Esophagus squamous epithelium (tissue), 5 donors: Measurements from ENCODE around the gene NMB. TPM values are rescaled to one million over a fixed set of nuclear protein-coding genes. Genes with fewer than 3 reads are reported as not detected.
"Not testable (repeated sequence)": the region's sequence is repeated elsewhere in the genome, so short reads cannot be mapped to it uniquely, and the experiment has no call there.

Experiments used
- DNase-seq: peaks from one replicate; lab custom pipeline; 2025; lab: John Stamatoyannopoulos, UW
- H3K27ac ChIP-seq, 4 donors: fragments of 200-600 bp; sonication (generic); one replicate each; pipeline ENCODE4 v1.5.1; 2016 to 2019; ENCODE audit warnings: mild to moderate bottlenecking in 1 of 4
- H3K27me3 ChIP-seq, 4 donors: fragments of 200-600 bp; sonication (generic); 1 replicate in 3 of 4; 2 replicates in 1 of 4; pipeline versions ENCODE4 v1.5.1 to v1.6.0; 2017 to 2021; ENCODE audit warnings: antibody characterized with exemption in 1 of 4
- H3K36me3 ChIP-seq, 3 donors: fragments of 200-600 bp; sonication (generic); one replicate each; pipeline ENCODE4 v1.5.1; 2016 to 2019
- H3K4me1 ChIP-seq, 3 donors: fragments of 200-600 bp; sonication (generic); one replicate each; pipeline ENCODE4 v1.5.1; 2017 to 2019
- H3K4me3 ChIP-seq, 4 donors: fragments of 200-600 bp; sonication (generic); 1 replicate in 3 of 4; 2 replicates in 1 of 4; pipeline ENCODE4 v1.5.1; 2016 to 2019; ENCODE audit warnings: mild to moderate bottlenecking in 2 of 4, moderate library complexity in 1 of 4
- H3K9me3 ChIP-seq, 3 donors: fragments of 200-600 bp; sonication (generic); one replicate each; pipeline ENCODE4 v1.5.1; 2016 to 2019
- POLR2A ChIP-seq, 4 donors: fragments of 450-650 bp; IDR thresholded peaks; one replicate each; pipeline ENCODE4 v1.6.1; 2017; ENCODE audit warnings: antibody characterized with exemption in 4 of 4, mild to moderate bottlenecking in 4 of 4, moderate library complexity in 3 of 4
- WGBS, 2 donors: methylation state at CpG; one replicate each; pipeline ENCODE4 v1.1.5; 2018; 5-methylcytosine and 5-hydroxymethylcytosine counted together
- intact Hi-C: fragments of 100-400 bp; cut with DNase I; formaldehyde crosslinking; loops from one replicate; pipeline ENCODE4 v1.15.0; 2022
- total RNA-seq, 4 donors: library from RNA; depleted of rRNA; stranded (reverse); fragments of >200 nt; gene quantifications; one replicate each; pipeline ENCODE4 v1.1.0, GENCODE V29; 2016
- TF ChIP-seq, protein P1 (sequence below), 6 experiments: fragments of 450-650 bp in 4 of 6; fragments of 200-600 bp in 2 of 6; sonication (generic) in 2 of 6; IDR thresholded peaks; one replicate each; pipeline ENCODE4 v1.5.1; 2016 to 2019; ENCODE audit warnings: antibody characterized with exemption in 6 of 6, mild to moderate bottlenecking in 4 of 6, moderate library complexity in 4 of 6
- donor health status: DM: yes; HTN: yes; CAD: no.

The NMB gene
- total RNA-seq, 4 donors from 2014 or later: 2.3 to 20.6 (median 11.0) TPM

DNA sequence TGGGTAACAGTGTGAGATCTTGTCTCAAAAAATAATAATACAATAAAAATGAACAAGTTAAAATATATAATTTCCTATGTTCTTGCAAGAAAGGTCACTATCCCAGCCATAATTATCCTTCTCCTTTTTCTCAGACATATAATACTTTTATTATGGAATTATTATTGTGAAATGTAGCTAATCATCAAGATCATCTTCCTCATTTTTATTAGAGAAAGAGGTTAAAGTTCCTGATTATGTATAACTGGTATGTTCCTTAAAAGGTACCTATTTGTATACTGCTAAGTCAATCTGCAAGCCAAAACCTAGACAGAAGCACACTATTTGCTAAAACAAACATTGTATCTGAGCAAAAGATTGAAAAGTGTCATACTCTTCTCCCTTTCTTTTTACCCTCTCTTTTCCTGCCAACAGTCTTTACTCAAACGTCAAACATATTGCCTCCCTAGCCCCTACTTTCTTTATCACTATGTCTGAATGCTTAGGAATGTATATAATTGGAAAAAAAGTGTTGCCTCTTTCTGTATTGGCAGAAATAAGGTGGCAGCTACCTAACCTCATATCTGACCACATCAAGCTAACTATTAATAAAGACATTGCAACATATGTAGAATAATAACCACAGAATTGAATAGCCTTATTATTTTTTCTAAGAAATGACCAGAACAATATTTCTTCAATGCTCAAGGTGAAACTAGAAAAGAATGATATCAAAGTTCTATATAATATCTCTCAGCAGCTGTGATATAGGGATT is 39.4 kb upstream of the NMB start:
- intact Hi-C loops: no loop called here
- Histone ChIP-seq H3K36me3 (no peaks in the 10 kb centered on the region), H3K27me3 (no peaks in the 10 kb centered on the region), H3K27ac (no peak overlapping the region), H3K9me3 (no peaks in the 10 kb centered on the region), H3K4me1 (peaks cover 0 to 20% (median 0%) of the 10 kb centered on the region in 3 donors), H3K4me3 (no peak overlapping the region)
- no peak for DNase-seq
- WGBS, 2 donors: 17 to 31% methylated on average over 1 of the region's 1 CpG
- TF ChIP-seq, protein P1, sequence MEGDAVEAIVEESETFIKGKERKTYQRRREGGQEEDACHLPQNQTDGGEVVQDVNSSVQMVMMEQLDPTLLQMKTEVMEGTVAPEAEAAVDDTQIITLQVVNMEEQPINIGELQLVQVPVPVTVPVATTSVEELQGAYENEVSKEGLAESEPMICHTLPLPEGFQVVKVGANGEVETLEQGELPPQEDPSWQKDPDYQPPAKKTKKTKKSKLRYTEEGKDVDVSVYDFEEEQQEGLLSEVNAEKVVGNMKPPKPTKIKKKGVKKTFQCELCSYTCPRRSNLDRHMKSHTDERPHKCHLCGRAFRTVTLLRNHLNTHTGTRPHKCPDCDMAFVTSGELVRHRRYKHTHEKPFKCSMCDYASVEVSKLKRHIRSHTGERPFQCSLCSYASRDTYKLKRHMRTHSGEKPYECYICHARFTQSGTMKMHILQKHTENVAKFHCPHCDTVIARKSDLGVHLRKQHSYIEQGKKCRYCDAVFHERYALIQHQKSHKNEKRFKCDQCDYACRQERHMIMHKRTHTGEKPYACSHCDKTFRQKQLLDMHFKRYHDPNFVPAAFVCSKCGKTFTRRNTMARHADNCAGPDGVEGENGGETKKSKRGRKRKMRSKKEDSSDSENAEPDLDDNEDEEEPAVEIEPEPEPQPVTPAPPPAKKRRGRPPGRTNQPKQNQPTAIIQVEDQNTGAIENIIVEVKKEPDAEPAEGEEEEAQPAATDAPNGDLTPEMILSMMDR (IDR thresholded peaks at IDR 0.05): no peak
- no peak for TF ChIP-seq POLR2A (IDR thresholded peaks at IDR 0.05)

DNA sequence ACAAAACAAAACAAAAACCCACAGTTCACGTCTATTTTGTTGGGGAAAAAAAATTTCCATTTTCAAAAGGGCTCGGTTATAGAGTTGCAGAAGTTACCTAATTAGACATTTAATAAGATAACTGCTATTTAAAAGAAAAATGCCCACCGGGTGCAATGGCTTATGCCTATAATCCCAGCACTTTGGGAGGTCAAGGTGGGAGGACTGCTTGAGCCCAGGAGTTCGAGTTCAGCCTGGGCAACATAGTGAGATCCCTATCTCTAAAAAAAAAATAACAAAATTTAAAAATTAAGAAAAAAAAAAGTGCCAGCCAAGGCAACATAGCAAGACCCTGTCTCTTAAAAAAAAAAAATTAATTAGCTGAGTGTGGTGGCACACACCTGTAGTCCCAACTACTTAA is 38.8 kb upstream of the NMB start:
- Histone ChIP-seq H3K27ac (no peak overlapping the region), H3K9me3 (no peaks in the 10 kb centered on the region), H3K4me1 (peaks cover 0 to 25% (median 0%) of the 10 kb centered on the region in 3 donors), H3K27me3 (no peaks in the 10 kb centered on the region), H3K36me3 (no peaks in the 10 kb centered on the region), H3K4me3 (no peak overlapping the region)
- WGBS, 2 donors: 84 to 85% methylated on average over 4 of the region's 4 CpGs
- intact Hi-C loops: no loop called here
- TF ChIP-seq, protein P1 (IDR thresholded peaks at IDR 0.05): no peak
- no peak for TF ChIP-seq POLR2A (IDR thresholded peaks at IDR 0.05)
- no peak for DNase-seq

DNA sequence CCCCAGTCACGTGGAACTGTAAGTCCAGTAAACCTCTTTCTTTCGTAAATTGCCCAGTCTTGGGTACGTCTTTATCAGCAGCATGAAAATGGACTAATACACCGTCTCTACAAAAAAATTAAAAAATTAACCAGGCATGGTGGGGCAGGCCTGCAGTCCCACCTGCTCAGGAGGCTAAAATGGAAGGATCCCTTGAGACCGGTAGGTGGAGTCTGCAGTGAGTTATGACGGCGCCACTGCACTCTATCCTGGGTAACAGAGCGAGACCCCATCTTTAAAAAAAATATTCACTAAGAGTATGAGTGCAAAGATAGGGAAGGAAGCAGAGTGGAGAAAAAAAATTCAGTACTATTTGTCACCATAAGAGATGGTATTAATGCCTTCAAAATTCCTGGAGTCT is 32.3 kb upstream of the NMB start:
- Histone ChIP-seq H3K36me3 (peaks cover 0 to 54% (median 6%) of the 10 kb centered on the region in 3 donors), H3K4me3 (no peak overlapping the region), H3K9me3 (no peaks in the 10 kb centered on the region), H3K27me3 (no peaks in the 10 kb centered on the region), H3K27ac (no peak overlapping the region), H3K4me1 (peaks cover 0 to 19% (median 0%) of the 10 kb centered on the region in 3 donors)
- no peak for DNase-seq
- TF ChIP-seq, protein P1 (IDR thresholded peaks at IDR 0.05): no peak
- no peak for TF ChIP-seq POLR2A (IDR thresholded peaks at IDR 0.05)
- WGBS, 2 donors: 95 to 99% methylated on average over 8 of the region's 8 CpGs
- intact Hi-C loops: no loop called here

DNA sequence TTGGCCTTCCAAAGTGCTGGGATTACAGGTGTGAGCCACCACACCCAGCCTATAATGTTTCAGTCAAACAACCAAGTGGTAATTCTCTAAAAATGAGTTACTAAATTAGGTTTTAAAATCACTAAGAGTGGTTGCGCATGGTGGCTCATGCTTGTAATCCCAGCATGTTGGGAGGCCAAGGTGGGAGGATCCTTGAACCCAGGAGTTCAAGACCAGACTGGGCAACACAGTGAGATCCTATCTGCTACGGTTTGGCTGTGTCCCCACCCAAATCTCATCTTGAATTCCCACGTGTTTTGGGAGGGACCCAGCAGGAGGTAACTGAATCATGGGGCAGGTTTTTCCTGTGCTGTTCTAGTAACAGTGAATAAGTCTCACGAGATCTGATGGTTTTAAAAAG is 31.9 kb upstream of the NMB start:
- TF ChIP-seq, protein P1 (IDR thresholded peaks at IDR 0.05): no peak
- TF ChIP-seq POLR2A (IDR thresholded peaks at IDR 0.05): no peak
- intact Hi-C loops: no loop called here
- Histone ChIP-seq H3K4me3 (no peak overlapping the region), H3K27me3 (no peaks in the 10 kb centered on the region), H3K27ac (no peak overlapping the region), H3K9me3 (no peaks in the 10 kb centered on the region), H3K36me3 (peaks cover 0 to 54% (median 6%) of the 10 kb centered on the region in 3 donors), H3K4me1 (peaks cover 0 to 19% (median 0%) of the 10 kb centered on the region in 3 donors)
- WGBS, 2 donors: 70 to 84% methylated on average over 4 of the region's 4 CpGs
- DNase-seq: no peak

DNA sequence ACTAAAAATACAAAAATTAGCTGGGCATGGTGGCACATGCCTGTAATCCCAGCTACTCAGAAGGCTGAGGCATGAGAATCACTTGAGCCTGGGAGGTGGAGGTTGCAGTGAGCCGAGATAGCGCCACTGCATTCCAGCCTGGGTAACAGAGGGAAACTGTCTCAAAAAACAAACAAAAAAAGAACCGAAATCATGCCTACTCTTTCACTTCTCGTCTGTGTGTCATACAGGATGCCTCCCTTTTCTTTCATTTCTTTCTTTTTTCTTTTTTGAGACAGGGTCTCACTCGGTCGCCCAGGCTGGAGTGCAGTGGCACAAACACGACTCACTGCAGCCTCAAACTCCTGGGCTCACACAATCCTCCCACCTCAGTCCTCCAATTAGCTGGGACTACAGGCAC is 28.4 kb upstream of the NMB start:
- H3K9me3 ChIP-seq, H3K4me3 ChIP-seq, H3K4me1 ChIP-seq, intact Hi-C loops, H3K27me3 ChIP-seq, DNase-seq, H3K27ac ChIP-seq: not testable (repeated sequence)
- H3K36me3 ChIP-seq: peaks cover 0 to 87% (median 6%) of the 10 kb centered on the region in 3 donors
- WGBS, 2 donors: 88 to 92% methylated on average over 7 of the region's 7 CpGs
